ENCODE data around the gene CELSR3.

CELSR3 gene

GRCh38 chr3:48596157-48596556 is 66.5 kb downstream of the CELSR3 start:
- no peak for TF ChIP-seq CTCF (IDR thresholded peaks at IDR 0.05; ENCODE audit: low read depth, low read length)
- no peak for DNase-seq
- Histone ChIP-seq H3K36me3 (peaks cover 10% of the 10 kb centered on the region; the same call in 1 of the 2 replicates), H3K4me1 (no peaks in the 10 kb centered on the region; the same call in 1 of the 2 replicates), H3K27me3 (peaks cover 3% of the 10 kb centered on the region; the same call in 1 of the 2 replicates), H3K9me3 (no peaks in the 10 kb centered on the region), H3K4me3 (ENCODE audit: low read depth, low read length) (no peak overlapping the region)

GRCh38 chr3:48595526-48596121 is 67.1 kb downstream of the CELSR3 start:
- H3K4me1 ChIP-seq = no peaks in the 10 kb centered on the region; the same call in 1 of the 2 replicates
- peak; percentile 36 for DNase-seq
- peaks cover 3% of the 10 kb centered on the region; the same call in 1 of the 2 replicates for H3K27me3 ChIP-seq
- no peaks in the 10 kb centered on the region for H3K9me3 ChIP-seq
- H3K4me3 ChIP-seq (ENCODE audit: low read depth, low read length) = no peak overlapping the region
- no peak for TF ChIP-seq CTCF (IDR thresholded peaks at IDR 0.05; ENCODE audit: low read depth, low read length)
- peaks cover 5% of the 10 kb centered on the region; the same call in 1 of the 2 replicates for H3K36me3 ChIP-seq

GRCh38 chr3:48595075-48595525 is 67.6 kb downstream of the CELSR3 start, which contains the start of gene COL7A1:
COL7A1 (minus strand) TSS chr3:48595329; CDS start chr3:48595159, 170 bp downstream.
- no peak for TF ChIP-seq CTCF (IDR thresholded peaks at IDR 0.05; ENCODE audit: low read depth, low read length)
- Histone ChIP-seq H3K27me3 (peaks cover 3% of the 10 kb centered on the region; the same call in 1 of the 2 replicates), H3K36me3 (no peaks in the 10 kb centered on the region), H3K9me3 (no peaks in the 10 kb centered on the region), H3K4me3 (ENCODE audit: low read depth, low read length) (no peak within 1 kb of the TSS), H3K4me1 (no peaks in the 10 kb centered on the region; the same call in 1 of the 2 replicates)
- no peak for DNase-seq

- no peak for TF ChIP-seq CTCF (IDR thresholded peaks at IDR 0.05; ENCODE audit: low read depth, low read length)
- Histone ChIP-seq H3K27me3 (peaks cover 3% of the 10 kb centered on the region; the same call in 1 of the 2 replicates), H3K4me1 (no peaks in the 10 kb centered on the region; the same call in 1 of the 2 replicates), H3K36me3 (no peaks in the 10 kb centered on the region), H3K4me3 (ENCODE audit: low read depth, low read length) (no peak overlapping the region), H3K9me3 (no peaks in the 10 kb centered on the region)
- DNase-seq = no peak
These were observed 68.2 kb downstream of the CELSR3 start for GRCh38 chr3:48594417-48595049.

GRCh38 chr3:48593337-48593736 is 69.3 kb downstream of the CELSR3 start:
- no peaks in the 10 kb centered on the region; the same call in 1 of the 2 replicates for H3K4me1 ChIP-seq

More at GRCh38 chr3:48593337-48593736, 69.3 kb downstream of the CELSR3 start:
- Histone ChIP-seq H3K4me3 (ENCODE audit: low read depth, low read length) (no peak overlapping the region), H3K9me3 (no peaks in the 10 kb centered on the region), H3K27me3 (peaks cover 3% of the 10 kb centered on the region; the same call in 1 of the 2 replicates), H3K36me3 (no peaks in the 10 kb centered on the region)
- no peak for DNase-seq
- no peak for TF ChIP-seq CTCF (IDR thresholded peaks at IDR 0.05; ENCODE audit: low read depth, low read length)

Measured in BE2C (cell line).